ENCODE data around the gene DENND11.

The DENND11 gene

GRCh38 chr7:141686670-141687069, 15.3 kb downstream of the DENND11 start:
- no peaks in the 10 kb centered on the region for H4K20me1 ChIP-seq (ENCODE audit: insufficient read depth, low read length)
- TF ChIP-seq EZH2 (optimal IDR thresholded peaks at IDR 0.05; ENCODE audit: low read depth, low read length) (no peak), CTCF (IDR thresholded peaks at IDR 0.05; ENCODE audit: low read length) (no peak), EZH2phosphoT487 (IDR thresholded peaks at IDR 0.05; ENCODE audit: low read length) (no peak)
- no peak overlapping the region for H3K4me3 ChIP-seq (ENCODE audit: low read length)
- no peak overlapping the region for H2AFZ ChIP-seq (ENCODE audit: low read length)
- no peaks in the 10 kb centered on the region for H3K4me1 ChIP-seq (ENCODE audit: low read length)
- H3K9me3 ChIP-seq (replicated peaks; ENCODE audit: insufficient read depth, low read length): no peaks in the 10 kb centered on the region
- H3F3A ChIP-seq (ENCODE audit: insufficient read depth, low read length): no peaks in the 10 kb centered on the region
- no peaks in the 10 kb centered on the region for H3K9me2 ChIP-seq (replicated peaks; ENCODE audit: insufficient read depth, low read length)
- H3K9ac ChIP-seq (ENCODE audit: low read length): no peak overlapping the region
- no peak overlapping the region for H3K27ac ChIP-seq (ENCODE audit: low read length)
- no peaks in the 10 kb centered on the region for H3K79me2 ChIP-seq (ENCODE audit: low read length)
- H3K36me3 ChIP-seq (replicated peaks; ENCODE audit: insufficient read depth, low read length): no peaks in the 10 kb centered on the region
- DNase-seq: no peak
- H3K27me3 ChIP-seq (replicated peaks; ENCODE audit: insufficient read depth, low read length): no peaks in the 10 kb centered on the region
- no peak overlapping the region for H3K4me2 ChIP-seq (ENCODE audit: low read depth, low read length)

- no peaks in the 10 kb centered on the region for H3K9me3 ChIP-seq (replicated peaks; ENCODE audit: insufficient read depth, low read length)
- H3K4me1 ChIP-seq (ENCODE audit: low read length): no peaks in the 10 kb centered on the region
- H3K4me2 ChIP-seq (ENCODE audit: low read depth, low read length): no peak overlapping the region
- H3F3A ChIP-seq (ENCODE audit: insufficient read depth, low read length): no peaks in the 10 kb centered on the region
- no peaks in the 10 kb centered on the region for H3K9me2 ChIP-seq (replicated peaks; ENCODE audit: insufficient read depth, low read length)
- no peaks in the 10 kb centered on the region for H4K20me1 ChIP-seq (ENCODE audit: insufficient read depth, low read length)
- TF ChIP-seq EZH2phosphoT487 (IDR thresholded peaks at IDR 0.05; ENCODE audit: low read length) (no peak), CTCF (IDR thresholded peaks at IDR 0.05; ENCODE audit: low read length) (no peak), EZH2 (optimal IDR thresholded peaks at IDR 0.05; ENCODE audit: low read depth, low read length) (no peak)
- H2AFZ ChIP-seq (ENCODE audit: low read length): no peak overlapping the region
- no peak overlapping the region for H3K9ac ChIP-seq (ENCODE audit: low read length)
- no peaks in the 10 kb centered on the region for H3K79me2 ChIP-seq (ENCODE audit: low read length)
- H3K27ac ChIP-seq (ENCODE audit: low read length): no peak overlapping the region
- no peaks in the 10 kb centered on the region for H3K27me3 ChIP-seq (replicated peaks; ENCODE audit: insufficient read depth, low read length)
- DNase-seq: no peak
- H3K36me3 ChIP-seq (replicated peaks; ENCODE audit: insufficient read depth, low read length): no peaks in the 10 kb centered on the region
- H3K4me3 ChIP-seq (ENCODE audit: low read length): no peak overlapping the region
These were observed 15.9 kb downstream of the DENND11 start for GRCh38 chr7:141686074-141686473.

GRCh38 chr7:141685285-141686023, 16.5 kb downstream of the DENND11 start:
- no peaks in the 10 kb centered on the region for H3K27me3 ChIP-seq (replicated peaks; ENCODE audit: insufficient read depth, low read length)
- no peak overlapping the region for H3K4me3 ChIP-seq (ENCODE audit: low read length)
- H2AFZ ChIP-seq (ENCODE audit: low read length): no peak overlapping the region
- H3K4me1 ChIP-seq (ENCODE audit: low read length): no peaks in the 10 kb centered on the region
- H3K9me3 ChIP-seq (replicated peaks; ENCODE audit: insufficient read depth, low read length): no peaks in the 10 kb centered on the region
- no peak for TF ChIP-seq EZH2 (optimal IDR thresholded peaks at IDR 0.05; ENCODE audit: low read depth, low read length)
- TF ChIP-seq CTCF (IDR thresholded peaks at IDR 0.05; ENCODE audit: low read length): no peak
- TF ChIP-seq EZH2phosphoT487 (IDR thresholded peaks at IDR 0.05; ENCODE audit: low read length): no peak
- no peak for DNase-seq
- H3K4me2 ChIP-seq (ENCODE audit: low read depth, low read length): no peak overlapping the region
- H3K36me3 ChIP-seq (replicated peaks; ENCODE audit: insufficient read depth, low read length): no peaks in the 10 kb centered on the region
- no peak overlapping the region for H3K9ac ChIP-seq (ENCODE audit: low read length)
- no peaks in the 10 kb centered on the region for H4K20me1 ChIP-seq (ENCODE audit: insufficient read depth, low read length)
- H3K9me2 ChIP-seq (replicated peaks; ENCODE audit: insufficient read depth, low read length): no peaks in the 10 kb centered on the region
- no peaks in the 10 kb centered on the region for H3K79me2 ChIP-seq (ENCODE audit: low read length)
- H3K27ac ChIP-seq (ENCODE audit: low read length): no peak overlapping the region
- H3F3A ChIP-seq (ENCODE audit: insufficient read depth, low read length): no peaks in the 10 kb centered on the region

Measured in MM.1S (cell line).